ENCODE data around the gene PPP1R8. TPM values are rescaled to one million over a fixed set of nuclear protein-coding genes. Genes with fewer than 3 reads are reported as not detected.

The PPP1R8 gene
- total RNA-seq, 1 experiment from 2014 or later, result 29.6 TPM

- CTCF ChIA-PET, result interaction anchor here (0.6 kb wide), 1 partner anchor 93 kb away, joined by 3 read pairs; no protein-coding TSS in a partner anchor
- peaks cover 6% of the 10 kb centered on the region for H3K36me3 Mint-ChIP-seq (ENCODE audit: insufficient read depth, unreplicated experiment)
- no peaks in the 10 kb centered on the region for H3K27me3 Mint-ChIP-seq (ENCODE audit: unreplicated experiment)
- H3K9me3 Mint-ChIP-seq (ENCODE audit: low read depth, unreplicated experiment), result no peaks in the 10 kb centered on the region
- no TSS peak for BruUV-seq (replicated peaks)
- H3K4me1 Mint-ChIP-seq (ENCODE audit: low read depth, unreplicated experiment), result no peaks in the 10 kb centered on the region
- H3K4me3 Mint-ChIP-seq (ENCODE audit: low read depth, unreplicated experiment), result no peak overlapping the region
- no peak for TF ChIP-seq CTCF (IDR thresholded peaks at IDR 0.05; ENCODE audit: unreplicated experiment)
- no peak overlapping the region for H3K27ac Mint-ChIP-seq (ENCODE audit: unreplicated experiment)
- DNase-seq, result no peak
- intact Hi-C loops (cut with micrococcal nuclease; ENCODE audit: unreplicated experiment), result no loop called here
Measured at GRCh38 chr1:27885621-27886352, 55.2 kb downstream of the PPP1R8 start.

GRCh38 chr1:27886353-27886679, 55.7 kb downstream of the PPP1R8 start:
- no TSS peak for BruUV-seq (replicated peaks)
- no peak for TF ChIP-seq CTCF (IDR thresholded peaks at IDR 0.05; ENCODE audit: unreplicated experiment)
- Mint-ChIP-seq H3K36me3 (ENCODE audit: insufficient read depth, unreplicated experiment) (peaks cover 6% of the 10 kb centered on the region), H3K27me3 (ENCODE audit: unreplicated experiment) (no peaks in the 10 kb centered on the region), H3K4me1 (ENCODE audit: low read depth, unreplicated experiment) (no peaks in the 10 kb centered on the region), H3K4me3 (ENCODE audit: low read depth, unreplicated experiment) (no peak overlapping the region), H3K9me3 (ENCODE audit: low read depth, unreplicated experiment) (no peaks in the 10 kb centered on the region), H3K27ac (ENCODE audit: unreplicated experiment) (no peak overlapping the region)
- DNase-seq, result no peak
- CTCF ChIA-PET, result interaction anchor here (0.6 kb wide), 1 partner anchor 92 kb away, joined by 3 read pairs; no protein-coding TSS in a partner anchor
- intact Hi-C loops (cut with micrococcal nuclease; ENCODE audit: unreplicated experiment), result no loop called here

GRCh38 chr1:27886744-27887143, 56.2 kb downstream of the PPP1R8 start:
- Mint-ChIP-seq H3K36me3 (ENCODE audit: insufficient read depth, unreplicated experiment) (peaks cover 6% of the 10 kb centered on the region), H3K4me3 (ENCODE audit: low read depth, unreplicated experiment) (no peak overlapping the region), H3K9me3 (ENCODE audit: low read depth, unreplicated experiment) (no peaks in the 10 kb centered on the region), H3K4me1 (ENCODE audit: low read depth, unreplicated experiment) (no peaks in the 10 kb centered on the region), H3K27ac (ENCODE audit: unreplicated experiment) (no peak overlapping the region), H3K27me3 (ENCODE audit: unreplicated experiment) (no peaks in the 10 kb centered on the region)
- DNase-seq, result no peak
- CTCF ChIA-PET, result interaction anchor here (0.6 kb wide), 1 partner anchor 92 kb away, joined by 3 read pairs; no protein-coding TSS in a partner anchor
- intact Hi-C loops (cut with micrococcal nuclease; ENCODE audit: unreplicated experiment), result no loop called here
- no TSS peak for BruUV-seq (replicated peaks)
- no peak for TF ChIP-seq CTCF (IDR thresholded peaks at IDR 0.05; ENCODE audit: unreplicated experiment)

GRCh38 chr1:27887215-27888021, 56.8 kb downstream of the PPP1R8 start:
- no peaks in the 10 kb centered on the region for H3K27me3 Mint-ChIP-seq (ENCODE audit: unreplicated experiment)
- no peak for TF ChIP-seq CTCF (IDR thresholded peaks at IDR 0.05; ENCODE audit: unreplicated experiment)
- intact Hi-C loops (cut with micrococcal nuclease; ENCODE audit: unreplicated experiment), result no loop called here
- H3K27ac Mint-ChIP-seq (ENCODE audit: unreplicated experiment), result no peak overlapping the region
- no peaks in the 10 kb centered on the region for H3K9me3 Mint-ChIP-seq (ENCODE audit: low read depth, unreplicated experiment)
- no peak for DNase-seq
- CTCF ChIA-PET, result no interaction called here
- H3K36me3 Mint-ChIP-seq (ENCODE audit: insufficient read depth, unreplicated experiment), result peaks cover under 1% of the 10 kb centered on the region
- no peak overlapping the region for H3K4me3 Mint-ChIP-seq (ENCODE audit: low read depth, unreplicated experiment)
- H3K4me1 Mint-ChIP-seq (ENCODE audit: low read depth, unreplicated experiment), result no peaks in the 10 kb centered on the region
- BruUV-seq (replicated peaks), result no TSS peak

Measured in Calu3 (cell line).